LNCAP (cell line): ENCODE measurements around the gene HSPA12A.

ENCODE experiments used
- CTCF ChIP-seq: fragments of 450-650 bp; IDR thresholded peaks from 2 replicates; pipeline ENCODE4 v1.5.1; 2017; ENCODE audit warnings: mild to moderate bottlenecking

HSPA12A gene

GRCh38 chr10:116636385-116636784 lies 106.0 kb downstream of the HSPA12A start:
- TF ChIP-seq CTCF = no peak

GRCh38 chr10:116634126-116634975 lies 108.0 kb downstream of the HSPA12A start:
- no peak for TF ChIP-seq CTCF

- no peak for TF ChIP-seq CTCF
Observed at GRCh38 chr10:116633216-116633600, 109.2 kb downstream of the HSPA12A start.

GRCh38 chr10:116632596-116633215 lies 109.7 kb downstream of the HSPA12A start:
- no peak for TF ChIP-seq CTCF

- no peak for TF ChIP-seq CTCF
Observed at GRCh38 chr10:116631871-116632295, 110.5 kb downstream of the HSPA12A start.

GRCh38 chr10:116630020-116630419 lies 112.3 kb downstream of the HSPA12A start:
- TF ChIP-seq CTCF = no peak

GRCh38 chr10:116629340-116629739 lies 113.0 kb downstream of the HSPA12A start:
- no peak for TF ChIP-seq CTCF
